Neuronal stem cell (in vitro differentiated cells): ENCODE measurements around the gene TOM1.

Source experiments
- DNase-seq: peaks from one replicate; pipeline ENCODE4 v3.0.0-alpha.2; 2013; ENCODE audit warnings: low spot score
- H2AFZ ChIP-seq: one replicate; pipeline ENCODE4 v1.6.1; 2013; ENCODE audit warnings: mild to moderate bottlenecking, low read length, inconsistent platforms
- H2AK5ac ChIP-seq: 2 replicates; pipeline ENCODE4 v1.6.1; 2013; ENCODE audit warnings: low read depth, mild to moderate bottlenecking, inconsistent platforms, low read length, moderate library complexity, mixed read lengths
- H2BK120ac ChIP-seq: 2 replicates; pipeline ENCODE4 v1.6.1; 2013; ENCODE audit warnings: low read depth, mild to moderate bottlenecking, inconsistent platforms, low read length, moderate library complexity, mixed read lengths
- H2BK12ac ChIP-seq: one replicate; pipeline ENCODE4 v1.6.1; 2013; ENCODE audit warnings: low read length, inconsistent platforms
- H2BK15ac ChIP-seq: 2 replicates; pipeline ENCODE4 v1.6.1; 2013; ENCODE audit warnings: mild to moderate bottlenecking, low read length, inconsistent platforms, mixed read lengths
- H2BK5ac ChIP-seq: one replicate; pipeline ENCODE4 v1.6.1; 2013; ENCODE audit warnings: inconsistent platforms, mild to moderate bottlenecking, low read length, moderate library complexity
- H3K14ac ChIP-seq: one replicate; pipeline ENCODE4 v1.6.1; 2013; ENCODE audit warnings: low read length, inconsistent platforms
- H3K18ac ChIP-seq: 2 replicates; pipeline ENCODE4 v1.6.1; 2013; ENCODE audit warnings: low read length, inconsistent platforms
- H3K23ac ChIP-seq: 2 replicates; pipeline ENCODE4 v1.6.1; 2013; ENCODE audit warnings: low read depth, mild to moderate bottlenecking, mixed read lengths, low read length, inconsistent platforms; ENCODE audit not compliant: poor library complexity
- H3K27ac ChIP-seq: replicated peaks from 3 replicates; pipeline ENCODE4 v1.5.1; 2013; ENCODE audit warnings: low read length, inconsistent platforms
- H3K27me3 ChIP-seq, 3 experiments: 2 replicates each; pipeline ENCODE4 v1.6.1; 2013; ENCODE audit warnings: low read length in 3 of 3, mild to moderate bottlenecking in 2 of 3, inconsistent platforms in 1 of 3, low read depth in 1 of 3, mixed read lengths in 1 of 3, moderate library complexity in 1 of 3; ENCODE audit not compliant: control insufficient read depth in 3 of 3, insufficient read depth in 3 of 3
- H3K36me3 ChIP-seq, 2 donors: replicated peaks in 1 of 2; 2 replicates each; pipeline ENCODE4 v1.6.1; 2013; ENCODE audit warnings: low read length in 2 of 2; ENCODE audit not compliant: control insufficient read depth in 2 of 2, insufficient read depth in 2 of 2
- H3K4ac ChIP-seq: 2 replicates; pipeline ENCODE4 v1.6.1; 2013; ENCODE audit warnings: inconsistent platforms, mild to moderate bottlenecking, low read length, moderate library complexity
- H3K4me1 ChIP-seq, 2 donors: 1 replicate in 1 of 2; 2 replicates in 1 of 2; pipeline ENCODE4 v1.6.1; 2013; ENCODE audit warnings: low read length in 2 of 2, low read depth in 1 of 2; ENCODE audit not compliant: control insufficient read depth in 2 of 2, insufficient read depth in 1 of 2
- H3K4me2 ChIP-seq: one replicate; pipeline ENCODE4 v1.6.1; 2013; ENCODE audit warnings: mild to moderate bottlenecking, low read length, inconsistent platforms; ENCODE audit not compliant: insufficient read depth, poor library complexity, severe bottlenecking
- H3K4me3 ChIP-seq, 2 donors: 2 replicates each; pipeline ENCODE4 v1.5.1; 2013; ENCODE audit warnings: low read length in 2 of 2, mild to moderate bottlenecking in 2 of 2, inconsistent platforms in 1 of 2, moderate library complexity in 1 of 2
- H3K79me1 ChIP-seq: one replicate; pipeline ENCODE4 v1.6.1; 2013; ENCODE audit warnings: low read depth, mild to moderate bottlenecking, inconsistent platforms, low read length, moderate library complexity
- H3K9ac ChIP-seq: one replicate; pipeline ENCODE4 v1.6.1; 2013; ENCODE audit warnings: mild to moderate bottlenecking, low read depth, low read length, inconsistent platforms; ENCODE audit not compliant: poor library complexity
- H3K9me3 ChIP-seq, 2 donors: replicated peaks in 1 of 2; 2 replicates each; pipeline versions ENCODE3 to v1.6.1; 2013; ENCODE audit warnings: low read length in 2 of 2, mild to moderate bottlenecking in 2 of 2, inconsistent platforms in 1 of 2, low read depth in 1 of 2, mixed read lengths in 1 of 2, moderate library complexity in 1 of 2; ENCODE audit not compliant: control insufficient read depth in 2 of 2, insufficient read depth in 1 of 2
- H4K8ac ChIP-seq: one replicate; pipeline ENCODE4 v1.6.1; 2013; ENCODE audit warnings: low read depth, mild to moderate bottlenecking, inconsistent platforms, low read length, moderate library complexity
- H4K91ac ChIP-seq: one replicate; pipeline ENCODE4 v1.6.1; 2013; ENCODE audit warnings: low read length, low read depth, mild to moderate bottlenecking, inconsistent platforms; ENCODE audit not compliant: poor library complexity
- WGBS, 2 donors: extraction: QIAGEN DNeasy Blood & Tissue Kit; methylation state at CpG; one replicate each; pipeline ENCODE4 v1.1.7; 2013; ENCODE audit warnings: missing lambda C conversion rate in 2 of 2, mixed read lengths in 1 of 2; ENCODE audit not compliant: insufficient read length in 2 of 2, insufficient replicate concordance in 1 of 2; ENCODE audit errors: extremely low coverage in 2 of 2; 5-methylcytosine and 5-hydroxymethylcytosine counted together

Gene TOM1

DNA sequence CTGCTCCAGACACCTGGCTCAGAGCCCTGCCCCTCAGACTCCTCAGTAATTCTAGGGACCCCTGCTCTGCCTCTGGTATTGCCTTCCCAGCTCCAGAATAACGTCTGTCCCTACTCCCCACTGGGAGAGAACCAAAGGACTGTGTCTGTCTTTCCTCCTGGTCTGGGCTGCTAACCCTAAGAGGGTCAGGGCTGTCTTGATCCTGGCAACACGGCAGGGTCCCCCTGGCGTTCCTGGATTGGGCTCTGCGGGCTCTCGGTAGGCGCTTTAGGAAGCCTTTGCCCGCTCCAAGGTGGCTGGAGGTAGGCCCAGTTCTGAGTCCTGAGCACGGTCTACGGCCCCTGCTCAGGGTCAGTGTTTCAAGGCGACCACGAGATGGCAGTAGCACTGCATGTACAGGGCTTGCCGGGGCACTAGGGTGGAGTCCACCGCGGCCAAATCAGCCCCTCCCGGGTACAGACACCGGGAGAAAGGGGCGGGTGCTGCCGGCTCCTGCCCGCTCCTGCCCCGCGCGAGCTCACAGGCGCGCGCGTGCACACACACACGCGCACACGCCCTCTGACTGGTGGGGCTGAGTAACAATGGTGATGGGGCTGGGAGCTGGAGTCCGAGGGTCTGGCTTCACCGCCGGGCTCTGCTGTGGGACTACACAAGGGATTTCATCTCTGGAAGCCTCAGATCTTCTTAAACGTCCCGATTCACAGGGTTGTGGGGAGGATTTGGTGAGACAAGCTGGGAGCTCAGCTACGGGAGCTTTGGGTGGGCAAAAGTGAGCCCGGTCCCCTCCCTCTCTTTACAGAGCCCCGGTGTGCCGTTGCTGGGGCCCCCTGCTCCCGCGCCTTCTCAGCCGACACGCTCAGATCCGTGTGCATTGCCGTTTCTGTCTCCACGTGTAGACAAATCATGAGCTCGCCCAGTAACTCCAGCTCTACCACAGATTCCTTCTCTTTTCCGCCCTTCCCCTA, 51.1 kb downstream of the TOM1 start:
- peak overlapping the region; percentile 37 for H3K9ac ChIP-seq
- peak overlapping the region; percentile 21 for H2BK5ac ChIP-seq
- H3K18ac ChIP-seq = peak overlapping the region; percentile 74
- peak overlapping the region; percentile 94 for H2AFZ ChIP-seq
- no peak overlapping the region for H3K27ac ChIP-seq
- peak overlapping the region; percentile 95 for H2BK15ac ChIP-seq
- DNase-seq = peak; percentile 82
- peaks cover 0 to 5% (median 0%) of the 10 kb centered on the region in 3 experiments for H3K27me3 ChIP-seq
- peak overlapping the region; percentile 48 to 81 for H3K4me3 ChIP-seq
- no peak overlapping the region for H2BK120ac ChIP-seq
- no peak overlapping the region for H4K91ac ChIP-seq
- peak overlapping the region; percentile 78 for H3K4me2 ChIP-seq
- H2BK12ac ChIP-seq = no peak overlapping the region
- no peaks in the 10 kb centered on the region for H3K9me3 ChIP-seq
- peak overlapping the region; percentile 55 for H3K23ac ChIP-seq
- H3K36me3 ChIP-seq = no peaks in the 10 kb centered on the region
- H3K4me1 ChIP-seq = peaks cover 8 to 10% of the 10 kb centered on the region in 2 donors
- H3K4ac ChIP-seq = no peak overlapping the region
- H3K14ac ChIP-seq = peak overlapping the region; percentile 98
- peak overlapping the region; percentile 56 for H2AK5ac ChIP-seq
- no CpG with 5 or more reads among the region's 47 CpGs for WGBS, 2 donors
- H3K79me1 ChIP-seq = no peaks in the 10 kb centered on the region
- H4K8ac ChIP-seq = no peak overlapping the region

DNA sequence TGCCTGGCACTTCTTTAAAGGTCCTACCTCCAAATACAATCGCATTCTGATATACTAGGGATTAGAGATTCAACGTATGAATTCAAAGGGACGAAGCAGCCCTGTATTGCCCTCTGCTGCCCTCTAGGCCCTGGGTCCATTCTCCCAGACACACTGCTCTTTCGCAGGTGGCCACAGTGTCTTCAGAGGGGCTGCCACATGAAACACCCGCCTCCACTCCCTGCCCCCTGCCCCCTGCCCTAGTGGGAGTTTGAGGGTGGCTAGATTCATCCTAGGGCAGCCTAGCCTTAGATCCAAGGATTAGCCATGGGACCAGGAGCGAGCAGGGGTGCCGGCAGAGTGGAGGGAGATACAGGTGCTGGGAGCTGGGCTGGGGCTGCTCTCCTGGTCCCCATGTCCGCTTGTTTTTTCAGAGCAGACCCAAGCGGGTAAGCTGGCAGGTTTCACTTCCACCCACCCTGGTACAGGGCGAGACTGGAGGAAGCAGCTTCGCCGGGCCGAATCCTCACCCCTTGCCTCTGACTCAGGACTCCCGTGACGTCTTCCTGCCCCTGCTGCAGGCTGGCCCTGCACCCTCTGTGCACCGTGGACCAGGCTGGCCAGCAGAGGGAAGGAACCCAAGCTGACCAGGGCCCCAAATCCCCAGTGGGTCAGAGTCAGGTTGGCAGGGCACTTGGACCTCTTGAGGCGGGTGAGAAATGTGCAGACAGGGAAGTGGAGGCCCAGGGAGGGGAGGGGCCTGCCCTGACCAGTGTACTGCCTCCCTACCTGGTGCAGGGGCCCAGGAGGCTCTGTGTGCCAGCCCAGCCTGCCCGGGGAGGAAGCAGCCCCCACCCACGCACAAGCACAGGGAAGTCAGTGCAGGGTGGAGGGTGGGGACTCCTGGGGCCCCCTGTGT, 52.8 kb downstream of the TOM1 start:
- Histone ChIP-seq H3K23ac (peak overlapping the region; percentile 68), H4K8ac (peak overlapping the region; percentile 78), H2AK5ac (peak overlapping the region; percentile 89), H2BK12ac (peak overlapping the region; percentile 18), H2BK5ac (peak overlapping the region; percentile 6), H3K27ac (no peak overlapping the region), H4K91ac (no peak overlapping the region), H3K4me1 (peaks cover 8 to 10% of the 10 kb centered on the region in 2 donors), H3K4me3 (no peak overlapping the region), H3K9me3 (no peaks in the 10 kb centered on the region), H3K36me3 (no peaks in the 10 kb centered on the region), H3K79me1 (no peaks in the 10 kb centered on the region), H3K27me3 (peaks cover 0 to 5% (median 0%) of the 10 kb centered on the region in 3 experiments), H3K4ac (peak overlapping the region; percentile 93), H3K4me2 (no peak overlapping the region), H2AFZ (peak overlapping the region; percentile 38), H3K14ac (peak overlapping the region; percentile 5), H3K18ac (peak overlapping the region; percentile 91), H2BK120ac (no peak overlapping the region), H3K9ac (no peak overlapping the region), H2BK15ac (peak overlapping the region; percentile 95)
- DNase-seq = no peak
- no CpG with 5 or more reads among the region's 19 CpGs for WGBS, 2 donors

DNA sequence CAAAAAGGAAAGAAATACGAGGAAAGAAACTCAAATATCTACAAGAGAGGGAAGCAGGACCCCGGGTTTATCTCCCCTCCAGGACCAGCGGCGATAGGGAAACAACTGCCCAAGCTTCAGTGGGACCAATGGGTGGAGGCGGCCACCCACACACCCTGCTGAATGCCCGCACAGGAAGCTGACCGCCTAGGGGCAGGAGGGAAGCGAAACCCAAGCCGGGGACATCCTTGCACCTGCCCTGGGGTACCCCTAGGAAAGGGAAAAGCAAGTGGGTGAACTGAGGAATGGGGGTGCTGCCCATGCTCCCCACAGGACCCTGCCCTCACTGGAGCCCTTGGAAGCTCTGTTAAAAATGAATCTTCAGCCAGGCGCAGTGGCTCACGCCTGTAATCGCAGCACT, 53.6 kb downstream of the TOM1 start:
- Histone ChIP-seq H3K23ac (no peak overlapping the region), H3K79me1 (no peaks in the 10 kb centered on the region), H3K18ac (peak overlapping the region; percentile 5), H3K27me3 (peaks cover 0 to 5% (median 0%) of the 10 kb centered on the region in 3 experiments), H3K4me2 (no peak overlapping the region), H3K4me1 (peaks cover 8 to 10% of the 10 kb centered on the region in 2 donors), H2BK12ac (no peak overlapping the region), H3K14ac (no peak overlapping the region), H4K8ac (no peak overlapping the region), H3K36me3 (no peaks in the 10 kb centered on the region), H3K4me3 (no peak overlapping the region), H2AK5ac (no peak overlapping the region), H3K9me3 (no peaks in the 10 kb centered on the region), H3K27ac (no peak overlapping the region), H3K4ac (no peak overlapping the region), H2BK120ac (no peak overlapping the region), H3K9ac (no peak overlapping the region), H2BK5ac (no peak overlapping the region), H2AFZ (no peak overlapping the region), H2BK15ac (no peak overlapping the region), H4K91ac (no peak overlapping the region)
- WGBS, 2 donors = no CpG with 5 or more reads among the region's 12 CpGs
- no peak for DNase-seq
